EL (cell line): ENCODE results near the gene EHF.

Experiments
- DNase-seq: peaks from one replicate; pipeline ENCODE4 v3.0.0-alpha.2; 2016

Gene EHF

DNA sequence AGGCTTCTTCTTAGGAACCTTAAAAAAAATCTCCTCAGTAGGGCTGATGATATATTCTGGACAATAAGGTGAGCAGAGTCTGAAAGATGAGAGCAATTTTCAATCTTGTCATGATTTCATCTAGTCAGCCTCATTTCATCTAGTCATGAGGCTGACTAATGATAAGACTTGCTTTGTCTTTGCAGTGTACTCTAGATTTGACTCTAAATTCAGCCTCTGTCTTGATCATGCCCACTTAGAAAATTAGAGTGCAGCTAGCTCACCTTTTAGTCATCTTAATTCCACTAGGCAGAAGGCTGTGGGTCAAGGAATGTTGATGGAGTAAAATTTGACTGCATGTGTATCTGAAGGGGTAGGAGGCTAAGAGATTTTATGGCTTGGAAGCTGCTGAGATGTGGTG is 5.5 kb downstream of the EHF start:
- DNase-seq = no peak

DNA sequence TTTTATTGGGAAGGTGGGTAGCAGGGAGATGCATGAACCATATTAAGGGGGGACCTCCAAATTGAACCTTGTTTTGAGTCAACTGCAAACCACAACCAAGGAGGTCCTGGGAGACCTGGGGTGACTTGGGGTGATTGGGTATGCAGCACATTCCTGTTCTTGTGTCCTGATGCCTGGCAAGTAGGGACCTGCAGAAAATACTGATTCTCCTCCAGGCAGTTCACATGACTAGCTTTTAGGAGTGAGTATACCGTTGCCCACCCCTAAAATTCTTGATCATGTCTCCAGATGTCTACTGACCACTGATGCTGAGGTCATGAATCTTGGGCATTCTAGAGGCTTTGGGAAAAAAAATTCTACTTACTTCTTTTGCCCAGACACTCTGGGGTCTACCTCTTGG is 6.3 kb downstream of the EHF start:
- no peak for DNase-seq

DNA sequence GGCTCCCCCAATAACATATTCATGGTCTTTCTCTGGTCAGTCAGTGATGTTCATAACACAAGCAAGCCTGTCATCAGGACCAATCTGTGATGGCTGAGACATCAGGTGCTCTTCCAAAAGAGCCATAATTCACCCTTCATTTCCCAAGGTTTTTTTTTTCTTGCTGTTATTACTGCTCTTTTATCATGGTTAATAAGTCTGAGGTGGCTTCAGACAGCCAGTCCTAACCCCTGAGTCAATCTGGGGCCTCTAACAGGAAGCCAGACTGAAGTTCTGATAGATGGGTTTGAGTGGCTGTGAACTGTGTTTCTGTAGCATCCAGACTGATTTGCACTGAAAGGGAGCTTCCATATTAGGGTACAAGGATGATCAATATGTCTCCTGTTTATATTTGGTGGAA is 8.8 kb downstream of the EHF start:
- DNase-seq = no peak

DNA sequence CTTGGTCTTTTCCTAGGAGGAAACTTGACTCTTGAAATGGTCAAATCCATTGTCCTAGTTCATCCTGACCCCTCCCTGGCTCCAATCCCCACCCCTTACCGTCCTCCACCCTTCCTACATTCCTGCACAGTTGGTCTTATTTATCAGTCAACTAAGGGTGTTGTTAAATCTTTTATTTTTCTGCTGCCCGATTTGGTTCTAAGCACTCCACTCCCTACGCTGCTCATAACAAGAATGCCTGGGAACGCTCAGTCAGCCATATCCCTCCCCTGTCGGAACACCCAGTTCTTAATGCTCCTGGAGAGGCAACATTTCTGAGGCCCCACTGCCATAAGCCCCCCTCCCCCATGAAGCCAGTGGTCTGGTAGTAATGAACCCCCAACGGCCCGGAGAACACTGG is 9.7 kb downstream of the EHF start:
- no peak for DNase-seq

- DNase-seq = no peak
These were observed 10.4 kb downstream of the EHF start for GRCh38 chr11:34631297-34631696.

DNA sequence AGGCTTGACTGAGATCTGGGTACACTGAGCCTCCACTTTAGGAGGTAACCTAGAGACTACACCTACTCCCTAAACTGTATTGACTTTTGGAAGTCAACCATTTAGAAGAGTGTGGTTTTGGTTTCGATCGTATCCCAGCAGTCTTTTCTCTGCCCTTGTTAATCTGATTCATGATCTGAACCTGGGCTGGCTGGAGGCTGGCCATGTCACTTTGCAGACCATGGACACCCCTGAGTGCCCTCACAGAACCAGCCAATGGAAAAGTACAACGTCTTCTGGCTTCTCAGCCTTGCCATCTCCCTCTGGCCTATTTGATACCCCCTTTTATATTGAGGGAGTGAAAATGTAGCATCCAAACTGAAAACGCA is 10.8 kb downstream of the EHF start:
- DNase-seq = no peak

DNA sequence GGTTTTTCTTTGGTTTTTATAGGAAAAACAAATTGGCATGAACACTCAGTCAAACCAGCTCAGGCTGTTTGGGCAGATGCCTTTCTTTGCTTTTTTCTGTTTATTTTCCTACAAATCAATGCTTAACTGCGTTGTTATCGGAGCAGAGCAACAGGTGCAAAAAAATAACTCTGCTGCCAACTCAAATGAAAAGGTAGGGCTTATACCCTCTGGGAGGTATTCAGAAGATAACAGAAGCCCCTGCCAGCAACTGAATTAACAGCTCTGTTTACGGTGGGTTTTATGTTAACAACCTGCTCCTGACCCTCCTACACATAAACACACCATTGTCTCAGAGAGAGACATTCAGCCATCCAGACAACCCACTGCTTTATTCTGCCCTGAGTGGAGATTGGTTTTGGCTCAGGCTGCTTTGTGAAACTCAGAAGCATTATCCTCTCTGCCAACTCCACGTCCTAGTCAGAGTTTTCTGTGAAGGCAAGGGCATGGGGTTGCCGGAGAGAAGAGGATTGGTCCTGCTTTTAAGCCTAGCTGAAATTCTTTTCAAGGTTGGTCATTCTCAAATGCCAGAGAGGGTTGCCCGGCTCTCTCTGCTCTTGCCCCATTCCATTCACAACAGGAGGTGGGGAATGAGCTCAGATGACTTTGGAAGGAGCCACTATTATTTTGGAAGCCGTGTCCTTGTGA is 11.4 kb downstream of the EHF start:
- no peak for DNase-seq

GRCh38 chr11:34633640-34633989 is 12.7 kb downstream of the EHF start:
- DNase-seq = no peak

DNA sequence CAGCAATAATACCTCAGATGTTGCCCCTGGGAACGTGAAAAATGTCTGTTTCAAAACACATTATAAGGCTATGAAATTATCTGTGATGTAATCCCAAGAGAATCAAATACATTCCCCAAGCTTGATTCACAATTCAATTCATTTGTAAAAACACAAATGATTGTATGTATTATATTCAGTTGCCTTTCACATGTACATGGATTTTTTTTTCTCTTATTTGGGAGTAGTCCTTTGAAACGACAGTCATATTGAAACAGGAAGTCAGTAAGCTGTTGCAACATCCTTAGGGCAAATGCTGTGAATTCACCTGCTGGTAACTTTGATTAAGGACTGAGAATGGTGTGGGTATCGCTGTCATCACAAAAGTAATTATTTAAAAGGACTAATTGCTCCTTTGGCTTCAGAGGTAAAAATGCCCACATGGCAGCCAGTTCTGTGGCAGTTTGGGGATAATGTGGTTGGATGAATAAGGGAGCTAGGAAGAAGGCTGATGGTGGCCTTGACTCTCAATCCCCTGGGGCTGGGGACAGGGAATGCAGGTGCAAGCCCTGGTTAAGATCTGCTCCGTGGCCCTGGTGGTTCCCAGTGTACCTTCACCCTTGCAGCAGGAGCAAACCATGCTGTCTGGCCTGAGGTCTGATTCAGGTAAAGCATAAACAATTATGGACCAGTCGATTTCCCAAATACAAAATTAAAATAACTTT is 13.2 kb downstream of the EHF start:
- DNase-seq = peak; percentile 62

DNA sequence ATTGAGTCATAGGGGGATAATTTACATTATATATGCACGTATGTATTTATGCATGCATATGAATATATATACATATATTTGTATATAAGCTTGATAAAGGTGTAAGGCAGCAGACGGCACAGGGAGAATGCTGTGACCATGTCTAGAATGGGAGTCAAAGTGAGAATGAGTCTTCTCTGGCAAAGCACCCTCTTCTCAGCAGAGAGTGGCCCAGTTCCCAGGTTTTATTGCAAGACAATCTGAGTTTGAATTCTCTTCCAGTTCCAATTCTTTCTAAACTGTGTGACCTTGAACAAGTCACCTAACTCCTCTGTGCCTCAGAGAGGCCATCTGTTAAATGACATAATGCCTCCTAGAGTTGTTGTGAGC is 13.8 kb downstream of the EHF start:
- no peak for DNase-seq

- no peak for DNase-seq
These were observed 15.2 kb downstream of the EHF start for GRCh38 chr11:34636127-34636526.

DNA sequence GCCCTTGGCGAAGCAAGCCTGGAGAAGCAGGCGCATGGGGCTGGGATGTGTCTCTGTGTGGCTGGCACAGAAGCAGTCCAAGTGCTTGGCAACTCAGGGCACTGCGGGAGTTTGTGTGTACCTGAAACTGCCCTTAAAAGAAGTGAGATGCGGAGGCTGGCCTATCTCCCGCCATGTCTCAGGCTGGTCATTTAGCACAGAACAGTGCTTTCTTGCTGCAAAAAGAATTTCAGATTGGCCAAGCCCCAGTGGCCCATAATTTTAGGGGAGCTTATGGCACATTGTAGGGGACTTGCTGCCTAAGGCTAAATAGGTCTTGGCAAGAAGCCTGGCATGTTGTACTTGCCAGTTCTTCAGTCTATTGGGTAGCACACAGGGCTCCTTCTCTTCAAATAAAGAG is 16.4 kb downstream of the EHF start:
- DNase-seq = no peak

- no peak for DNase-seq
These were observed 18.0 kb downstream of the EHF start for GRCh38 chr11:34638897-34639296.

- no peak for DNase-seq
These were observed 18.7 kb downstream of the EHF start for GRCh38 chr11:34639545-34639944.

DNA sequence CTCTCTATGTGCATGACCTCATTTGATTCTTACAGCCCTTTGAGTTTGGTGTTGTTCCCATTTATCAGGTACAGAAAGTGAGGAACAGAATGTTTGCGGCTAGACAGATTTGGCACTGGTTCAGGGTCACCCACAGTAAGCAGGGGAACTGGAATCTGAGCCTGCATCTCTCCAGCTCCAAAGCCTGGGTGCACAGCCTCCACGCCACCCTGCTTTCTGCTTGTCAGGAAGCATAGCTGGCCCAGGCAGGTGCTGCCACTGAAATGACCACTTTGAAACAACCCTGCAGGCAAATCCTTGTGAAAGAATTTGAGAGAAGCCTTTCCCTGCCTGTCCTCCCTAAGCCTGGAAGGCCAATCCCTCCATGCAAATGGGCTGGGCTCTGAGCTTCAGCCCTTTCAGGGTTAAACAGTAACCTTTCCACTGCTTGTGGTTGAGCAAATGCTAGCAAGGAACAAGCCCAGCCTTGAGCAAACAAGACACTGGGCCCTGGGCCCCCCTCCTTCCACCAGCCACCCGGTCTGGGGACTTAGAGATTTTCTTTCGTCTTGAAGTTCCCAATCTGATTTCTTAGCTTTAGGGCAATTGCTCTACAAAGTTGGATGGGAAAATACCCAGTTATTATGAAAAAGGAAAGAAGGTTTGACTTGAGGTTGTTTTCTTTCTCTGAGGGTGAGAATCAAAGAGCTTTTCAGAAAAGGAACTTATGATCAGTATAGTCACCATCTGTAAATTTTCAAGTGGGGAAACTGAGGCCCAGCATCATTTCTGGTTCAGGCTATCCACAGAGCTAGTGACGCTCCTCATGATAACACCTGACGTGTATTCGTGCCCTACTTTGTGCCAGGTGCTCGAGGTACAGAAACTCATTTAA is 19.4 kb downstream of the EHF start:
- no peak for DNase-seq

DNA sequence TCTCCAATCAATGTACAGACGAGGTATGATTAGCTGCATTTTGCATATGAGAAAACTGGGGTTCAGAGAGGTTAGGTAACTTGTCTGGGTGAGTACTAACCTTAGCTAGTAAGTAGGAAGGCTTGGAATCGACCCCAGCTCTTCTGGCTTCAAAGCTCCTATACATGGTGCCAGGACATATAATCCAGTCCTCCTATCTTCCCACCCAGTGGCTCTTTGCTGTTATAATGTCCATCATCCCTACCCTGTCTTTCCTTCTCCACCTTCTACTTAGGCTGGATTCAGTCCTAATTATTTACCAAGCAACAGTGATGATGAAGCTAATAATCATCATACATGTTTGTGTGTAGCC is 20.0 kb downstream of the EHF start:
- DNase-seq = no peak

GRCh38 chr11:34641456-34641855 is 20.6 kb downstream of the EHF start:
- DNase-seq = no peak

DNA sequence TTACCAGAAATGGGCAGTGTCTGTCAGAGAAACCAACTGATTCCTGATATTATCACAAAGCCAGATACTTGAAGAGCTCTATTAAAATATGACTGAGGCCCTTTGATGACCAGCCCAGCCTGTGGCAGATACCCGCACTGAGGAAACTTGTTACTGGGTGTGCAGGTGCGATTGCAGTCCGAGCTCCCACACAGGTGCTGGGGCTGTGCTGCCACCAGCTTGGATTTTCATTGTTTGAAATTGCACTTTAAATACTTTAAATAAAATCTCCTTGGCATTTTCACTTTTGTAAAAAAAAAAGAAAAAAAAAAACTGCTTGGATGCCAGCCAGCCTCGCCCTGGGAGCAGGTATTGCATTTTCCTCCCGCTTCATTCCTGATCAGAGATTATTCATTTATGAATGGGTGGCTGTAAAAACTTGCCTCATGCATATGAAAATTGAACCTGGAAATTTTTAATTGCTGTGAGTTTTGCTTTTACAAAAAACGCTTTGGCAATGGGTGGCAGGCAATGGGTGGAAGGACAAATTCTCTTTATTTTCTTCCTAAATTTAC is 21.2 kb downstream of the EHF start:
- no peak for DNase-seq

- DNase-seq = no peak
These were observed 22.0 kb downstream of the EHF start for GRCh38 chr11:34642873-34643272.

DNA sequence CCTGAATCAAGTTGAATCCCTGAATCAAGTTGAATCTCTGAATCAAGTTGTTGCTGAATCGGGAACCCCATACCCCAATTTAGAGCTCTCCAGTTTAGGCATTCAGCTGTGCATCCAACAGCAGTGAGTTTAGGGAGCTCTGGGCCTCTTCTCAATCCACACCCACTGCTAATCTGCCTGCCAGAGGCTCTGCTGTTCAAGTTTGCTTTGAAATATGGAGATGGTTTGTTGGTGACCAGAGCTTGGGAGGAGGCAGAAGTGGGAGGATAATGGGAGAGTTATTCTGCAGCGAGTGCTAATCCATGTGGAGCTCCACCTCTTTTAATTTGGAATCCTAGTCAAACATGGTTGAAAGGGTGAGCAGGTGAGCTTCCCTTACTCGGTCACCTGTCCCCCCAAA is 22.4 kb downstream of the EHF start:
- DNase-seq = no peak

DNA sequence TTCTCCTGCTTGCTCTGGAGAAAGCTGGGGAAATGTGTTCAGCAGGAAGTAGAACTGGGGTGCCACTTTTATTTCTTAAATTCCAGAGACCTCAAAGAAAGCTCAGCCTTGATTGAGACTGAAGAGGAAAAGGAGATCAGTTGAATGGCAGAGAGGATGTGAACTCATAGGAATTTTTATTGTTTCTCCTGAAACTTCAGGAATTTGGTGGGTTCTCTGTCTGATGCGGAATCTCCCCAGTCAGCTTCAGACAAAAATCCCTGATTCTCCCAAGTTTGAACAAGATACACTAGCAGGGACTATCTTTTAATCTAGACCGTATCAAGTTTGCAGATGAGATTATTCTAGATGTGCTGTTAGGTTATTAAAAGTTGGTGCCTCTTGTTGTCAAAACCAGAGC is 23.0 kb downstream of the EHF start:
- DNase-seq = peak; percentile 42

GRCh38 chr11:34644669-34645406 is 23.9 kb downstream of the EHF start:
- DNase-seq = peak; percentile 88

DNA sequence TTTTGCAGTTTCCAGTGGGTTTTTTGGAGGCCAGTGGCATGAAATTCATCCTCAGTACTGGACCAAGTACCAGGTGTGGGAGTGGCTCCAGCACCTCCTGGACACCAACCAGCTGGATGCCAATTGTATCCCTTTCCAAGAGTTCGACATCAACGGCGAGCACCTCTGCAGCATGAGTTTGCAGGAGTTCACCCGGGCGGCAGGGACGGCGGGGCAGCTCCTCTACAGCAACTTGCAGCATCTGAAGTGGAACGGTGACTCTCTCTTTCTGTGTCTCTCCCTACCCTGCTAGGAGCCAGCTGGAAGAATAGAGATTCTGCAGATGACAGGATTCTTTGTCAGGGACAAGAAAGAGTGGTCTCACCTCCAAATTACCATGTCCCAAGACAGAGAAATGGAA is 25.5 kb downstream of the EHF start:
- no peak for DNase-seq
